HG03060 (cell line): ENCODE measurements around the gene PPP5C.

ENCODE experiments used
- ATAC-seq: cut with Tn5 transposase; IDR thresholded peaks from one replicate; pipeline ENCODE4 v1.9.1; 2021; ENCODE audit warnings: low read depth, moderate number of reproducible peaks; ENCODE audit not compliant: unreplicated experiment

PPP5C gene

GRCh38 chr19:46330319-46330918 is 16.5 kb upstream of the PPP5C start:
- ATAC-seq, result no peak

GRCh38 chr19:46337487-46337886 is 9.4 kb upstream of the PPP5C start:
- ATAC-seq, result no peak

- no peak for ATAC-seq
These were observed 7.4 kb upstream of the PPP5C start for GRCh38 chr19:46339446-46339845.

- no peak for ATAC-seq
These were observed 6.7 kb upstream of the PPP5C start for GRCh38 chr19:46340051-46340659.

- no peak for ATAC-seq
These were observed 5.0 kb upstream of the PPP5C start for GRCh38 chr19:46341937-46342336.

- no peak for ATAC-seq
These were observed 2.5 kb upstream of the PPP5C start for GRCh38 chr19:46344363-46344762.

GRCh38 chr19:46345157-46345556 is 1.7 kb upstream of the PPP5C start:
- no peak for ATAC-seq

GRCh38 chr19:46347572-46347883 is 641 bp downstream of the PPP5C start:
- no peak for ATAC-seq

GRCh38 chr19:46347985-46348384 is 1.1 kb downstream of the PPP5C start:
- no peak for ATAC-seq

- ATAC-seq, result no peak
These were observed 2.6 kb downstream of the PPP5C start for GRCh38 chr19:46349311-46349993.

- ATAC-seq, result no peak
These were observed 3.3 kb downstream of the PPP5C start for GRCh38 chr19:46350029-46350757.

- ATAC-seq, result no peak
These were observed 3.9 kb downstream of the PPP5C start for GRCh38 chr19:46350758-46351159.

GRCh38 chr19:46351241-46352041 is 4.6 kb downstream of the PPP5C start:
- no peak for ATAC-seq

- no peak for ATAC-seq
These were observed 7.0 kb downstream of the PPP5C start for GRCh38 chr19:46353730-46354528.

GRCh38 chr19:46355234-46356148 is 8.6 kb downstream of the PPP5C start:
- no peak for ATAC-seq

- no peak for ATAC-seq
These were observed 9.5 kb downstream of the PPP5C start for GRCh38 chr19:46356149-46357055.

GRCh38 chr19:46357846-46358583 is 11.1 kb downstream of the PPP5C start:
- no peak for ATAC-seq
